Immature natural killer cell (primary cell): ENCODE measurements around the gene RNF157. TPM values are rescaled to one million over a fixed set of nuclear protein-coding genes. Genes with fewer than 3 reads are reported as not detected.
"Not testable (repeated sequence)": the region's sequence is repeated elsewhere in the genome, so short reads cannot be mapped to it uniquely, and the experiment has no call there.

ENCODE experiments used
- DNase-seq, 3 donors: peaks; one replicate each; pipeline ENCODE4 v3.0.0; 2022; ENCODE audit warnings: mixed read lengths in 1 of 3
- H3K27ac Mint-ChIP-seq, 6 donors: one replicate each; pipeline ENCODE4 v1.8.0; 2020; ENCODE audit warnings: mixed read lengths in 6 of 6, mild to moderate bottlenecking in 5 of 6, inconsistent platforms in 4 of 6, moderate library complexity in 3 of 6
- H3K27me3 Mint-ChIP-seq, 3 donors: one replicate each; pipeline ENCODE4 v1.8.0; 2020 to 2021; ENCODE audit warnings: low read depth in 3 of 3, mild to moderate bottlenecking in 3 of 3, mixed read lengths in 3 of 3, moderate library complexity in 3 of 3, inconsistent platforms in 1 of 3
- H3K36me3 Mint-ChIP-seq, 3 donors: one replicate each; pipeline ENCODE4 v1.8.0; 2020; ENCODE audit warnings: mixed read lengths in 3 of 3, inconsistent platforms in 2 of 3, mild to moderate bottlenecking in 2 of 3
- H3K4me1 Mint-ChIP-seq, 2 donors: one replicate each; pipeline ENCODE4 v1.8.0; 2020; ENCODE audit warnings: inconsistent platforms in 2 of 2, mild to moderate bottlenecking in 2 of 2, mixed read lengths in 2 of 2, moderate library complexity in 1 of 2
- H3K4me3 Mint-ChIP-seq, 5 donors: one replicate each; pipeline ENCODE4 v1.8.0; 2020; ENCODE audit warnings: mild to moderate bottlenecking in 5 of 5, mixed read lengths in 5 of 5, inconsistent platforms in 3 of 5, moderate library complexity in 3 of 5
- H3K9me3 Mint-ChIP-seq, 6 donors: one replicate each; pipeline ENCODE4 v1.8.0; 2020; ENCODE audit warnings: mild to moderate bottlenecking in 6 of 6, mixed read lengths in 6 of 6, inconsistent platforms in 4 of 6, moderate library complexity in 3 of 6
- polyA plus RNA-seq, 3 donors: library from polyadenylated mRNA; unstranded; fragments of 300-500 nt; fragmentation: Illumina TruSeq; gene quantifications; one replicate each; pipeline ENCODE4 v1.2.3, GENCODE V29; 2021

The RNF157 gene
- polyA plus RNA-seq, 3 donors from 2014 or later: 0.69 to 3.0 (median 1.2) TPM

GRCh38 chr17:76254275-76254674 lies 14.0 kb upstream of the RNF157 start:
- Mint-ChIP-seq H3K27ac (peak overlapping the region in 1 of 6 donors; percentile 49), H3K4me3 (peak overlapping the region in 1 of 5 donors; percentile 7), H3K4me1 (peaks cover 40 to 42% of the 10 kb centered on the region in 2 donors), H3K27me3 (peaks cover 3 to 8% (median 3%) of the 10 kb centered on the region in 3 donors), H3K36me3 (peaks cover 0 to 3% (median 0%) of the 10 kb centered on the region in 3 donors), H3K9me3 (peaks cover 0 to 4% (median 0%) of the 10 kb centered on the region in 6 donors)
- no peak for DNase-seq

- H3K4me3 Mint-ChIP-seq: peak overlapping the region in 1 of 5 donors; percentile 7
- no peak for DNase-seq
- peaks cover 0 to 4% (median 0%) of the 10 kb centered on the region in 6 donors for H3K9me3 Mint-ChIP-seq
- H3K36me3 Mint-ChIP-seq: peaks cover 0 to 3% (median 0%) of the 10 kb centered on the region in 3 donors
- peaks cover 3 to 8% (median 3%) of the 10 kb centered on the region in 3 donors for H3K27me3 Mint-ChIP-seq
- peaks cover 40 to 42% of the 10 kb centered on the region in 2 donors for H3K4me1 Mint-ChIP-seq
- H3K27ac Mint-ChIP-seq: no peak overlapping the region
Observed at GRCh38 chr17:76253841-76254240, 13.5 kb upstream of the RNF157 start.

GRCh38 chr17:76252967-76253766 lies 12.9 kb upstream of the RNF157 start:
- Mint-ChIP-seq H3K4me1 (peaks cover 40 to 42% of the 10 kb centered on the region in 2 donors), H3K4me3 (peak overlapping the region; percentile 69 to 85 (median 77)), H3K27ac (peak overlapping the region; percentile 77 to 92 (median 88))
- DNase-seq, H3K9me3 Mint-ChIP-seq, H3K36me3 Mint-ChIP-seq, H3K27me3 Mint-ChIP-seq: not testable (repeated sequence)

- Mint-ChIP-seq H3K27me3 (peaks cover 3 to 8% (median 3%) of the 10 kb centered on the region in 3 donors), H3K9me3 (peaks cover 0 to 4% (median 0%) of the 10 kb centered on the region in 6 donors), H3K27ac (peak overlapping the region; percentile 77 to 92 (median 88)), H3K4me1 (peaks cover 40 to 42% of the 10 kb centered on the region in 2 donors), H3K36me3 (peaks cover 0 to 3% (median 0%) of the 10 kb centered on the region in 3 donors), H3K4me3 (peak overlapping the region; percentile 69 to 85 (median 77))
- peak in 2 of 3 donors; percentile 25 to 43 for DNase-seq
Observed at GRCh38 chr17:76252040-76252954, 12.0 kb upstream of the RNF157 start.

GRCh38 chr17:76251478-76252039 lies 11.3 kb upstream of the RNF157 start:
- Mint-ChIP-seq H3K4me1 (peaks cover 36 to 37% of the 10 kb centered on the region in 2 donors), H3K27ac (peak overlapping the region; percentile 77 to 92 (median 88)), H3K36me3 (no peaks in the 10 kb centered on the region), H3K9me3 (no peaks in the 10 kb centered on the region), H3K27me3 (peaks cover 0 to 5% (median 3%) of the 10 kb centered on the region in 3 donors), H3K4me3 (peak overlapping the region in 4 of 5 donors; percentile 71 to 85 (median 77))
- DNase-seq: no peak

GRCh38 chr17:76250141-76250540 lies 9.8 kb upstream of the RNF157 start:
- DNase-seq: no peak
- H3K27ac Mint-ChIP-seq: no peak overlapping the region
- H3K36me3 Mint-ChIP-seq: no peaks in the 10 kb centered on the region
- H3K9me3 Mint-ChIP-seq: no peaks in the 10 kb centered on the region
- H3K4me3 Mint-ChIP-seq: no peak overlapping the region
- peaks cover 0 to 4% (median 0%) of the 10 kb centered on the region in 3 donors for H3K27me3 Mint-ChIP-seq
- H3K4me1 Mint-ChIP-seq: peaks cover 22 to 30% of the 10 kb centered on the region in 2 donors

GRCh38 chr17:76248013-76248782 lies 7.9 kb upstream of the RNF157 start:
- peaks cover 0 to 4% (median 0%) of the 10 kb centered on the region in 3 donors for H3K27me3 Mint-ChIP-seq
- H3K4me3 Mint-ChIP-seq: no peak overlapping the region
- peaks cover 19 to 25% of the 10 kb centered on the region in 2 donors for H3K4me1 Mint-ChIP-seq
- H3K9me3 Mint-ChIP-seq: no peaks in the 10 kb centered on the region
- H3K27ac Mint-ChIP-seq: peak overlapping the region in 1 of 6 donors; percentile 9
- no peaks in the 10 kb centered on the region for H3K36me3 Mint-ChIP-seq
- DNase-seq: no peak

- no peak overlapping the region for H3K27ac Mint-ChIP-seq
- no peak overlapping the region for H3K4me3 Mint-ChIP-seq
- peaks cover 10 to 16% of the 10 kb centered on the region in 2 donors for H3K4me1 Mint-ChIP-seq
- no peak for DNase-seq
- H3K36me3 Mint-ChIP-seq: no peaks in the 10 kb centered on the region
- H3K9me3 Mint-ChIP-seq: no peaks in the 10 kb centered on the region
- H3K27me3 Mint-ChIP-seq: peaks cover 0 to 6% (median 3%) of the 10 kb centered on the region in 3 donors
Observed at GRCh38 chr17:76247304-76247703, 7.0 kb upstream of the RNF157 start.

- peaks cover 0 to 4% (median 3%) of the 10 kb centered on the region in 3 donors for H3K27me3 Mint-ChIP-seq
- DNase-seq: no peak
- peak overlapping the region in 1 of 6 donors; percentile 80 for H3K27ac Mint-ChIP-seq
- H3K4me1 Mint-ChIP-seq: peaks cover 4 to 9% of the 10 kb centered on the region in 2 donors
- H3K9me3 Mint-ChIP-seq: no peaks in the 10 kb centered on the region
- H3K4me3 Mint-ChIP-seq: no peak overlapping the region
- H3K36me3 Mint-ChIP-seq: no peaks in the 10 kb centered on the region
Observed at GRCh38 chr17:76246080-76247066, 6.1 kb upstream of the RNF157 start.

- peaks cover 10 to 12% of the 10 kb centered on the region in 2 donors for H3K4me1 Mint-ChIP-seq
- not testable (repeated sequence) for H3K9me3 Mint-ChIP-seq, H3K36me3 Mint-ChIP-seq, H3K27ac Mint-ChIP-seq, H3K4me3 Mint-ChIP-seq, H3K27me3 Mint-ChIP-seq, DNase-seq
Observed at GRCh38 chr17:76244721-76245120, 4.4 kb upstream of the RNF157 start.

- Mint-ChIP-seq H3K27ac (no peak overlapping the region), H3K4me3 (no peak overlapping the region)
- DNase-seq: no peak
Observed at GRCh38 chr17:76243826-76244679, 3.8 kb upstream of the RNF157 start.

More at GRCh38 chr17:76243826-76244679, 3.8 kb upstream of the RNF157 start:
- no peaks in the 10 kb centered on the region for H3K36me3 Mint-ChIP-seq
- peaks cover 14% of the 10 kb centered on the region in 2 donors for H3K4me1 Mint-ChIP-seq
- no peaks in the 10 kb centered on the region for H3K9me3 Mint-ChIP-seq
- H3K27me3 Mint-ChIP-seq: peaks cover 6 to 10% (median 7%) of the 10 kb centered on the region in 3 donors
